ENCODE data around the gene APCDD1L.

Gene APCDD1L

GRCh38 chr20:58545565-58546415 is 30.6 kb upstream of the APCDD1L start:
- no peak for TF ChIP-seq CTCF (conservative IDR thresholded peaks at IDR 0.05; ENCODE audit: low read depth)
- no peak for DNase-seq (ENCODE audit: low spot score)
- ChIA-PET POLR2A (ENCODE audit: low non-redundant PET) (no interaction called here), CTCF (no interaction called here)
- no peak overlapping the region for H3K27ac ChIP-seq

GRCh38 chr20:58544891-58545290 is 29.7 kb upstream of the APCDD1L start:
- ChIA-PET CTCF (no interaction called here), POLR2A (ENCODE audit: low non-redundant PET) (no interaction called here)
- no peak for TF ChIP-seq CTCF (conservative IDR thresholded peaks at IDR 0.05; ENCODE audit: low read depth)
- DNase-seq (ENCODE audit: low spot score) = no peak
- no peak overlapping the region for H3K27ac ChIP-seq

GRCh38 chr20:58544286-58544685 is 29.1 kb upstream of the APCDD1L start:
- CTCF ChIA-PET = interaction anchor here (0.6 to 1.1 kb wide), 2 partner anchors 11 to 146 kb away, joined by 3 read pairs; no protein-coding TSS in a partner anchor
- no peak for TF ChIP-seq CTCF (conservative IDR thresholded peaks at IDR 0.05; ENCODE audit: low read depth)
- POLR2A ChIA-PET (ENCODE audit: low non-redundant PET) = interaction anchor here (0.5 kb wide), 1 partner anchor 145 kb away, joined by 7 read pairs; no protein-coding TSS in a partner anchor
- H3K27ac ChIP-seq = no peak overlapping the region
- DNase-seq (ENCODE audit: low spot score) = no peak

- no peak for DNase-seq (ENCODE audit: low spot score)
- no peak overlapping the region for H3K27ac ChIP-seq
- ChIA-PET CTCF (interaction anchor here (0.6 to 1.1 kb wide), 4 partner anchors 12 to 1758 kb away, joined by 3 to 5 read pairs (median 3); no protein-coding TSS in a partner anchor), POLR2A (ENCODE audit: low non-redundant PET) (interaction anchor here (0.6 kb wide), 1 partner anchor 14 kb away, joined by 3 read pairs; no protein-coding TSS in a partner anchor)
- TF ChIP-seq CTCF (conservative IDR thresholded peaks at IDR 0.05; ENCODE audit: low read depth) = no peak
Observed at GRCh38 chr20:58543274-58543673, 28.1 kb upstream of the APCDD1L start.

- peak overlapping the region; percentile 63 for H3K27ac ChIP-seq
- CTCF ChIA-PET = interaction anchor here (0.6 kb wide), 1 partner anchor 1759 kb away, joined by 3 read pairs; no protein-coding TSS in a partner anchor
- no peak for TF ChIP-seq CTCF (conservative IDR thresholded peaks at IDR 0.05; ENCODE audit: low read depth)
- DNase-seq (ENCODE audit: low spot score) = peak; percentile 45
- POLR2A ChIA-PET (ENCODE audit: low non-redundant PET) = interaction anchor here (0.6 kb wide), 1 partner anchor 33 kb away, joined by 4 read pairs; no protein-coding TSS in a partner anchor
Observed at GRCh38 chr20:58542411-58543095, 27.4 kb upstream of the APCDD1L start.

GRCh38 chr20:58542034-58542410 is 26.8 kb upstream of the APCDD1L start:
- peak overlapping the region; percentile 63 for H3K27ac ChIP-seq
- POLR2A ChIA-PET (ENCODE audit: low non-redundant PET) = interaction anchor here (0.6 kb wide), 1 partner anchor 33 kb away, joined by 4 read pairs; no protein-coding TSS in a partner anchor
- peak; percentile 38 for DNase-seq (ENCODE audit: low spot score)

More at GRCh38 chr20:58542034-58542410, 26.8 kb upstream of the APCDD1L start:
- CTCF ChIA-PET = interaction anchor here (0.7 kb wide), 1 partner anchor 134 kb away, joined by 3 read pairs; no protein-coding TSS in a partner anchor

Data from RWPE1 (cell line).